Thyroid gland (tissue), 4 donors: ENCODE measurements around the gene PRM2. TPM values are rescaled to one million over a fixed set of nuclear protein-coding genes. Genes with fewer than 3 reads are reported as not detected.

ENCODE experiments used
- DNase-seq, 2 donors: peaks; one replicate each; pipeline ENCODE4 v3.0.0-alpha.2; 2019
- H3K27ac ChIP-seq, 3 donors: fragments of 200-600 bp; sonication (generic); 1 replicate in 2 of 3; 2 replicates in 1 of 3; pipeline ENCODE4 v1.5.1; 2016 to 2019; ENCODE audit warnings: mild to moderate bottlenecking in 1 of 3, moderate library complexity in 1 of 3
- H3K27me3 ChIP-seq: fragments of 200-600 bp; sonication (generic); one replicate; pipeline ENCODE4 v1.5.1; 2019
- H3K36me3 ChIP-seq, 2 donors: fragments of 200-600 bp; sonication (generic); one replicate each; pipeline ENCODE4 v1.5.1; 2016 to 2019
- H3K4me1 ChIP-seq, 2 donors: fragments of 200-600 bp; sonication (generic); one replicate each; pipeline ENCODE4 v1.5.1; 2017 to 2019
- H3K4me3 ChIP-seq, 3 donors: fragments of 200-600 bp; sonication (generic); replicated peaks in 1 of 3; 1 replicate in 2 of 3; 2 replicates in 1 of 3; pipeline ENCODE4 v1.5.1; 2016; ENCODE audit warnings: mild to moderate bottlenecking in 1 of 3
- H3K9me3 ChIP-seq: fragments of 200-600 bp; sonication (generic); one replicate; pipeline ENCODE4 v1.5.1; 2017
- POLR2A ChIP-seq, 2 donors: fragments of 450-650 bp; IDR thresholded peaks; one replicate each; pipeline ENCODE4 v1.6.1; 2017; ENCODE audit warnings: antibody characterized with exemption in 2 of 2, mild to moderate bottlenecking in 2 of 2, moderate library complexity in 1 of 2
- WGBS, 2 donors: methylation state at CpG; one replicate each; pipeline ENCODE4 v1.1.5; 2017; 5-methylcytosine and 5-hydroxymethylcytosine counted together
- intact Hi-C: fragments of 100-400 bp; cut with DNase I; formaldehyde crosslinking; loops from one replicate; pipeline ENCODE4 v1.15.1; 2023
- total RNA-seq, 4 donors: library from RNA; depleted of rRNA; stranded (reverse); fragments of >200 nt; gene quantifications; one replicate each; pipeline ENCODE4 v1.2.3, GENCODE V29; 2016
- TF ChIP-seq, protein P1 (sequence below), 6 experiments: fragments of 200-600 bp in 3 of 6; fragments of 450-650 bp in 3 of 6; sonication (generic) in 3 of 6; IDR thresholded peaks; one replicate each; pipeline ENCODE4 v1.5.1; 2016 to 2019; ENCODE audit warnings: antibody characterized with exemption in 6 of 6, mild to moderate bottlenecking in 2 of 6, inconsistent platforms in 1 of 6, moderate library complexity in 1 of 6

Gene PRM2, protein sequence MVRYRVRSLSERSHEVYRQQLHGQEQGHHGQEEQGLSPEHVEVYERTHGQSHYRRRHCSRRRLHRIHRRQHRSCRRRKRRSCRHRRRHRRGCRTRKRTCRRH
- total RNA-seq, result 10 to 100 TPM in 1 of 4 donors, 1 to 10 TPM in 1, not detected in 2; 8.2 to 64.4 TPM

DNA sequence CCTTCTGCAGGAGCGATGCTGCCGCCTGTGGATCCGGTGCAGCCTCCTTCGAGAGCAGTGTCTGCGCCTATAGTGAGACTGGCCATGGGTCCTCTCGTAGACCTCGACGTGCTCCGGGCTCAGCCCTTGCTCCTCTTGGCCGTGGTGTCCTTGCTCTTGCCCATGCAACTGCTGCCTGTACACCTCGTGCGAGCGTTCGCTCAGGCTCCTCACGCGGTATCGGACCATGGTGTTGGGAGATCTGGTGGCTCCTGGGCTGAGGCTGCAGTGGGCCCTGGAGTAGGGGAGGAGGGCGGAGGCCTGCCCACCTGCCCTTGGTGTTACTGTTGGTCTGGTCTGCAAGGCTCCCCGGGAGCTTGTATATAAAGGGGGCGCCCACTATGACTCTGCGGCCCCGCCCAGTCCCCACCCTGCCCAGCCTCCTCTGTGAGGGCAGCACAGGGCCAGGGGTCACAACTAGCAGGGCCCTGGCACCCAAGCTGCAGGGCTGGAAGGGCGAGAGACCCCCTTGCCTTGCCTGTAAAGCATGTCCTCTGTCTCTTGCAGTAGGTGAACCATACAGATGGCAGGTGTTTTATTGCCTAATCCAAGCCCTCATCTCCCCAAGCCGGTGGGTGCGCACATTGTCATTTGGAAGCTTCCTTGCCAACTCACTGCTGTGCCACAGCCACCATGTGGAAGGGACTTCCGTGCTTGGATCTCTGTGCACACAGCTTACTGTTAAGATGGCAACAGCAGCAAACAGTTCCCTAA, at the start of gene PRM2:
Gene PRM2 (minus strand): TSS at position 338 of the 753 bp plus-strand sequence. CDS start 110 bp downstream, at position 228.
- intact Hi-C loops, result no loop called here
- Histone ChIP-seq H3K27me3 (no peaks in the 10 kb centered on the region), H3K4me1 (no peaks in the 10 kb centered on the region), H3K27ac (no peak within 1 kb of the TSS), H3K4me3 (no peak within 1 kb of the TSS), H3K36me3 (no peaks in the 10 kb centered on the region), H3K9me3 (no peaks in the 10 kb centered on the region)
- DNase-seq, result no peak
- 93 to 94% methylated on average over 14 to 25 of the region's 26 CpGs for WGBS, 2 donors
- TF ChIP-seq, protein P1, sequence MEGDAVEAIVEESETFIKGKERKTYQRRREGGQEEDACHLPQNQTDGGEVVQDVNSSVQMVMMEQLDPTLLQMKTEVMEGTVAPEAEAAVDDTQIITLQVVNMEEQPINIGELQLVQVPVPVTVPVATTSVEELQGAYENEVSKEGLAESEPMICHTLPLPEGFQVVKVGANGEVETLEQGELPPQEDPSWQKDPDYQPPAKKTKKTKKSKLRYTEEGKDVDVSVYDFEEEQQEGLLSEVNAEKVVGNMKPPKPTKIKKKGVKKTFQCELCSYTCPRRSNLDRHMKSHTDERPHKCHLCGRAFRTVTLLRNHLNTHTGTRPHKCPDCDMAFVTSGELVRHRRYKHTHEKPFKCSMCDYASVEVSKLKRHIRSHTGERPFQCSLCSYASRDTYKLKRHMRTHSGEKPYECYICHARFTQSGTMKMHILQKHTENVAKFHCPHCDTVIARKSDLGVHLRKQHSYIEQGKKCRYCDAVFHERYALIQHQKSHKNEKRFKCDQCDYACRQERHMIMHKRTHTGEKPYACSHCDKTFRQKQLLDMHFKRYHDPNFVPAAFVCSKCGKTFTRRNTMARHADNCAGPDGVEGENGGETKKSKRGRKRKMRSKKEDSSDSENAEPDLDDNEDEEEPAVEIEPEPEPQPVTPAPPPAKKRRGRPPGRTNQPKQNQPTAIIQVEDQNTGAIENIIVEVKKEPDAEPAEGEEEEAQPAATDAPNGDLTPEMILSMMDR (IDR thresholded peaks at IDR 0.05), result no peak
- TF ChIP-seq POLR2A (IDR thresholded peaks at IDR 0.05), result no peak

DNA sequence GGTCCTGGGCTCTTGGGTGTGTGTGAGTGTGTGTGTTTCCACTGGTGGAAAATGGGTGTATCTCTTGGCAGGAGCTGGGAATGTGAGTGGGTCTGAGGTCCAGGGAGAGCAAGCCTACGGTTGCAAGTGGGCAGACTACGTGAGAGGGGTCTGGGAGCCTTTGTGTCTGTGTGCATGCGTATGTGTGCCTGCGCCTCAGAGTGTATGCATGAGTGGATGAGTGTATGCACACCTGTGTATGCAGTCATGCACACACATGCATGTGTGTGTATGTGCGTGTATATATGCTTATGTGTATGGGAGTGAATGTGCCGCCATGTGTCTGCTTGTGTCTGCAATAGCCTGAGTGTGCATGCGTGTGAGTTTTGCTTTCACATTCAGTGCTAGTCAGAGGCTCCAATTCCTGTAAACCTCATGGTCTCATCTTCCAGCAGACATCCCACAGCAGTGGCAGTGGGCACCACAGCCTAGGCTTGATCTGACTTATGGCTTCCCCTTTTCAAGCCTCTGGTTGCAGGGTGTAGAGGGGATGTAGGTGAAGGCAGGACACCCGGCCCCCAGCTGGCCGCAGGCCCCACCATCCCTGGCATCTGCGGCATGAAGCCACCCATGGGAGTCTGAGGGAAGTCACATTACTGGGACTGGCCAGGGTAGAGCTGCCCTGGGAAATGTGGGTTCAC, 49.3 kb upstream of the PRM2 start:
- WGBS, 2 donors, result 86 to 88% methylated on average over 9 to 10 of the region's 10 CpGs
- intact Hi-C loops, result no loop called here
- no peaks in the 10 kb centered on the region for H3K27me3 ChIP-seq
- TF ChIP-seq, protein P1 (IDR thresholded peaks at IDR 0.05), result no peak
- no peak for TF ChIP-seq POLR2A (IDR thresholded peaks at IDR 0.05)
- DNase-seq, result no peak
- no peak overlapping the region for H3K27ac ChIP-seq
- H3K36me3 ChIP-seq, result no peaks in the 10 kb centered on the region
- H3K9me3 ChIP-seq, result no peaks in the 10 kb centered on the region
- no peak overlapping the region for H3K4me3 ChIP-seq
- peaks cover 10 to 27% of the 10 kb centered on the region in 2 donors for H3K4me1 ChIP-seq

DNA sequence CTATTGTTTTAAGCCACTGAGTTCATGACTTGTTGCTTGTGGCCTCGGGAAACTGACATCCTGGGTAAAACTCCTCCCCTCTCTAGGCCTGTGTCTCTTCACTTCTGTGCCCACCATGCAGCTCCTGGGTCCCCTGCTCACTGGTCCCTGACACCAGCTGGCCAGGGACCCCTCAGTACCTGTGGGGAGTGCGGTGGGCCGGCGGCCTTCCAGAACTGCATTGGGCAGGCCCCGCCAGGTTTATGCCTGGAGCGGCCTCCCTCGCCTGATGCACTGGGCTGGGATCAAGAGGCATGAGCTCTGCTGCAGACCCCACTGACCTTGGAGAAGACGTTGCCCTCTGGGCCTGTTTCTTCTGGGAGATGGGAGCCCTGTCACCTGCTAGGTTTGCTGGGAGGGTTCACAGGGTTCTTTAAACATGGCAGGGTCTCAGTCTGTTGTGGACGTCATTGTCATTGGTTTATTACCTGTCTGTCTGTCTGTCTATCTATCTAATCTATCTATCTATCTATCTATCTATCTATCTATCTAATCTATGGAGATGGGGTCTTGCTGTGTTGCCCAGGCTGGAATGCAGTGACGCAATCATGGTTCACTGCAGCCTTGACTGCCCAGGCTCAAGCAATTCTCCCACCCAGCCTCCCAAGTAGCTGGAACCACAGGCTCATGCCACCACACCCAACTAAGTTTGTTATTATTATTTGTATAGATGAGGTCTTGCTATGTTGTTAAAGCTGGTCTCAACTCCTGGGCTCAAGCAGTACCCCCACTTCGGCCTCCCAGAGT, 47.5 kb upstream of the PRM2 start:
- WGBS, 2 donors, result 92 to 95% methylated on average over 10 to 11 of the region's 11 CpGs
- no peak for DNase-seq
- intact Hi-C loops, result no loop called here
- peaks cover 7 to 20% of the 10 kb centered on the region in 2 donors for H3K4me1 ChIP-seq
- H3K27ac ChIP-seq, result no peak overlapping the region
- no peak overlapping the region for H3K4me3 ChIP-seq
- H3K9me3 ChIP-seq, result no peaks in the 10 kb centered on the region
- H3K27me3 ChIP-seq, result no peaks in the 10 kb centered on the region
- H3K36me3 ChIP-seq, result no peaks in the 10 kb centered on the region
- TF ChIP-seq, protein P1 (IDR thresholded peaks at IDR 0.05), result no peak
- TF ChIP-seq POLR2A (IDR thresholded peaks at IDR 0.05), result no peak

DNA sequence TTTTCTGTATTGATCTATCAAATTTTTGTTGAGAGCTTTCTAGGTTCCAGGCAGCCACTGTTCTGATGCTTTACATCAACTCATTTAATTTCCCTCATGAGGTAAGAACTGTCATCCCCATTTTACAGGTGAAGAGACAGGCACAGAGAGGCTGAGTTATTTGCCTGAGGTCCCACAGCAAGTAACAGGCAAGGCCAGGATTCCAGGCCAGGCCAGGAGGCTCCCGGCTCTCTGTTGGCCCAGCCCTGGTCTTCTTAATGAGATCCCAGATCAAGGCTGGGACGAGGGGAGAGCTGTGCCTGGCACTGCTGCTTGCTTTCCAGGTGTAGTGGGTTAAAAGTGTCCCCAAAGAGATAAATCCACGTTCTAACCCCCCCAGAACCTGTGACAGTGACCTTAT, 46.5 kb upstream of the PRM2 start:
- no peak for DNase-seq
- Histone ChIP-seq H3K36me3 (no peaks in the 10 kb centered on the region), H3K27ac (no peak overlapping the region), H3K9me3 (no peaks in the 10 kb centered on the region), H3K4me1 (peaks cover 5 to 10% of the 10 kb centered on the region in 2 donors), H3K27me3 (no peaks in the 10 kb centered on the region), H3K4me3 (no peak overlapping the region)
- 88 to 91% methylated on average over 3 of the region's 3 CpGs for WGBS, 2 donors
- TF ChIP-seq, protein P1 (IDR thresholded peaks at IDR 0.05), result no peak
- TF ChIP-seq POLR2A (IDR thresholded peaks at IDR 0.05), result no peak
- intact Hi-C loops, result no loop called here
